ENCODE results near the gene CCDC12.
A peak's percentile ranks its signal among the peaks of the same experiment; 100 is the strongest.

The CCDC12 gene

GRCh38 chr3:46998852-46999515 lies 22.4 kb upstream of the CCDC12 start:
- H3K27me3 Mint-ChIP-seq (ENCODE audit: low read depth, poor library complexity), result no peaks in the 10 kb centered on the region
- no peak overlapping the region for H3K4me3 Mint-ChIP-seq
- H3K36me3 Mint-ChIP-seq (ENCODE audit: low read depth), result no peaks in the 10 kb centered on the region
- TF ChIP-seq, protein P1, sequence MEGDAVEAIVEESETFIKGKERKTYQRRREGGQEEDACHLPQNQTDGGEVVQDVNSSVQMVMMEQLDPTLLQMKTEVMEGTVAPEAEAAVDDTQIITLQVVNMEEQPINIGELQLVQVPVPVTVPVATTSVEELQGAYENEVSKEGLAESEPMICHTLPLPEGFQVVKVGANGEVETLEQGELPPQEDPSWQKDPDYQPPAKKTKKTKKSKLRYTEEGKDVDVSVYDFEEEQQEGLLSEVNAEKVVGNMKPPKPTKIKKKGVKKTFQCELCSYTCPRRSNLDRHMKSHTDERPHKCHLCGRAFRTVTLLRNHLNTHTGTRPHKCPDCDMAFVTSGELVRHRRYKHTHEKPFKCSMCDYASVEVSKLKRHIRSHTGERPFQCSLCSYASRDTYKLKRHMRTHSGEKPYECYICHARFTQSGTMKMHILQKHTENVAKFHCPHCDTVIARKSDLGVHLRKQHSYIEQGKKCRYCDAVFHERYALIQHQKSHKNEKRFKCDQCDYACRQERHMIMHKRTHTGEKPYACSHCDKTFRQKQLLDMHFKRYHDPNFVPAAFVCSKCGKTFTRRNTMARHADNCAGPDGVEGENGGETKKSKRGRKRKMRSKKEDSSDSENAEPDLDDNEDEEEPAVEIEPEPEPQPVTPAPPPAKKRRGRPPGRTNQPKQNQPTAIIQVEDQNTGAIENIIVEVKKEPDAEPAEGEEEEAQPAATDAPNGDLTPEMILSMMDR (IDR thresholded peaks at IDR 0.05), result no peak
- no peaks in the 10 kb centered on the region for H3K9me3 Mint-ChIP-seq
- H3K4me1 Mint-ChIP-seq, result peaks cover 15% of the 10 kb centered on the region
- H3K27ac Mint-ChIP-seq, result no peak overlapping the region
- no peak for DNase-seq

DNA sequence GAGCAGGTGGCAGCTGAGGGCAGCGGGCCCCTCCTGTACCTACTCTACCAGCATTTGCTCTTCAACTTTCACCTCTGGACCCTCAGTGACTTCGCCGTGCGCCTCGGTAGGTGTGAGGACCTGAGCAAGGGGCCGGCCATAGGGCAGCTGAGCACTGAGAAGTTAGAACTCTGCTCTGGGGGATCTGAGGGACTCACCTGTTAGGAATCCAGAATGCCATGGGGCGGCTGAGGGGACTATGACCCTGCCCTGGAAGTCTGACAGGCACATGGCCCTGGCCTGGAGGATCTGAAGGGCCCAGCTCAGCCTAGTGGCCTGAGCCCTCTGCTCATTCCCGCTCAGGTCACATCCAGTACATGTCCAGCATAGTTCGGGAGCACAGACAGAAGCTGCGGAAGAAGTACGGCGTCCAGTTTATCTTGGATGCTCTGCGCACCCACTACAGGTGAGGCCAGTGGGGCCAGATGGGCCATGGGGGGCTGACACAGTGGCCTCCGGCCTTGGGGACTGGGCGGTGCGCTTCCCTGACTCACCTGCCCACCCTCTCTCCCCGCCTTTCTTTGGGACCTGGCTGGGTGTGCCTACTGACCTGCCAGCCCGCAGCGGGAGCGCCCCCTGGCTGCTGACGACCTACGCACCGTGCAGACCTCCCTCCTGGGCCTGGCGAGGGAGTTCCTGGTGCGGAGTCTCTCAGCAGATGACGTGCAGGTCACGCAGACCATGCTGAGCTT lies 21.7 kb upstream of the CCDC12 start:
- no peak overlapping the region for H3K4me3 Mint-ChIP-seq
- DNase-seq, result peak; percentile 79
- TF ChIP-seq, protein P1 (IDR thresholded peaks at IDR 0.05), result peak; percentile 74
- no peaks in the 10 kb centered on the region for H3K36me3 Mint-ChIP-seq (ENCODE audit: low read depth)
- peaks cover 15% of the 10 kb centered on the region for H3K4me1 Mint-ChIP-seq
- H3K27ac Mint-ChIP-seq, result no peak overlapping the region
- H3K27me3 Mint-ChIP-seq (ENCODE audit: low read depth, poor library complexity), result no peaks in the 10 kb centered on the region
- no peaks in the 10 kb centered on the region for H3K9me3 Mint-ChIP-seq

DNA sequence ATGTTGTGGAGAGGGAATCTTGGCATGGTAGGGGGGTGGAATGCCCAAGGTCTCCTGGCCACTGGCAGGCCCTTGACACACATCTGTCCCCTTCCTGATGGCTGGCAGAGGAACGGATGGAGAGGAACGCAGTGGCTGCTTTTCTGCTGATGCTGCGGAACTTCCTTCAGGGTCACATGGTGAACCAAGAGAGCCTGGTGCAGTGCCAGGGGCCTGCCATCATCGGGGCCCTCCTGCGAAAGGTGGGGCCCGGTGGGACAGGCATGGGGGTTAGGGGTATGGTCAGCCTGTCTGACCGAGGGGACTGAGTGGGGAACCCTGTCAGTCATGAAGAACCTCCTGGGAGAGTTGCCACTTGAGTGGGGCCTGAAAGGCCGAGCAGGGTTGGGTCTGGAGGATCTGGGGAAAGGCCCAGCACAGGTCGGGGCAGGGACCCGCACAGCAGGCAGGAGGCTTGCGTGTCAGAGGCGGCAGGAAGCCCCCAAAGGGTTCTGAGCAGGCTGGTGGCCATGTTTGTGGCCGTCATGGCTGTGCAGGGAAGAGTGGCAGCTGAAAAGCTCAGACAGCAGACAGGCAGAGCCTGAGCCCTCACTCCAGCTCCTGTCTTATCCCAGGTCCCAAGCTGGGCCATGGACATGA lies 21.0 kb upstream of the CCDC12 start:
- no peaks in the 10 kb centered on the region for H3K9me3 Mint-ChIP-seq
- H3K27ac Mint-ChIP-seq, result no peak overlapping the region
- TF ChIP-seq, protein P1 (IDR thresholded peaks at IDR 0.05), result no peak
- no peak overlapping the region for H3K4me3 Mint-ChIP-seq
- DNase-seq, result no peak
- no peaks in the 10 kb centered on the region for H3K36me3 Mint-ChIP-seq (ENCODE audit: low read depth)
- H3K4me1 Mint-ChIP-seq, result peaks cover 15% of the 10 kb centered on the region
- no peaks in the 10 kb centered on the region for H3K27me3 Mint-ChIP-seq (ENCODE audit: low read depth, poor library complexity)

GRCh38 chr3:46996689-46997452 lies 20.3 kb upstream of the CCDC12 start:
- no peaks in the 10 kb centered on the region for H3K27me3 Mint-ChIP-seq (ENCODE audit: low read depth, poor library complexity)
- no peaks in the 10 kb centered on the region for H3K36me3 Mint-ChIP-seq (ENCODE audit: low read depth)
- no peaks in the 10 kb centered on the region for H3K9me3 Mint-ChIP-seq
- TF ChIP-seq, protein P1 (IDR thresholded peaks at IDR 0.05), result no peak
- H3K4me1 Mint-ChIP-seq, result peaks cover 15% of the 10 kb centered on the region
- DNase-seq, result no peak
- H3K4me3 Mint-ChIP-seq, result no peak overlapping the region
- H3K27ac Mint-ChIP-seq, result no peak overlapping the region

DNA sequence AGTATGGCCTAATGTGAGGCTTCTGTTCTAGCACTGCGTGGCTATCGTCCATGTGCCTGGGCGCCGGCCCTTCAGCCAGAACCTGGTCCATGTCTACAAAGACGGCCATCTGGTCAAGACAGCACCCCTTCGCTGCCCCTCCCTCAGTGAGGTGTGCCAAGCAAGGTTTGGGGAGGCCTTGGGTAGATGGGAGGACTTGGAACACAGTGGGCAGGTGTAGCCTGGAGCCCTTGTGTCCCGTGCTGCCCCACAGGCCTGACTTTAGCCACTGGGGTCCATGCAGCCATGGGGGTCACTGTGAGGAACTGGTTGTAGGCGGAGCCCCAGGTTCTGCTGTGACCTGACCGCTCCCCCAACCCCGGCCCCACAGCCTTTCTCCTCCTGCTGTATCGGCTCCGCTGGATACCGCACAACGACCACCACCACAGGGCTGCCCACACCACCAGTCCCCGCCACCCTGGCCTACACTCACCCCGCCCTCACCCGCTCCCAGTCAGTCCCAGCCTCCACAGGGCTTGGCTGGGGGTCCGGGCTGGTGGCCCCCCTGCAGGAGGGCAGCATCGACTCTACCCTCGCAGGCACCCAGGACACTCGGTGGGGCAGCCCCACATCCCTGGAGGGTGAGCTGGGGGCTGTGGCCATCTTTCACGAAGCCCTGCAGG lies 19.5 kb upstream of the CCDC12 start:
- DNase-seq, result no peak
- no peak overlapping the region for H3K4me3 Mint-ChIP-seq
- peaks cover 15% of the 10 kb centered on the region for H3K4me1 Mint-ChIP-seq
- H3K36me3 Mint-ChIP-seq (ENCODE audit: low read depth), result no peaks in the 10 kb centered on the region
- H3K9me3 Mint-ChIP-seq, result no peaks in the 10 kb centered on the region
- no peaks in the 10 kb centered on the region for H3K27me3 Mint-ChIP-seq (ENCODE audit: low read depth, poor library complexity)
- H3K27ac Mint-ChIP-seq, result no peak overlapping the region
- TF ChIP-seq, protein P1 (IDR thresholded peaks at IDR 0.05), result no peak

All from nephron progenitor cell (in vitro differentiated cells).